GM20431 (cell line): Measurements from ENCODE around the gene SULF2.

Experiments used
- in situ Hi-C: fragments of 300-500 bp; cut with MseI, MboI; formaldehyde crosslinking; loops from one replicate; pipeline ENCODE4 v1.15.0; 2020; ENCODE audit warnings: low sequenced_read_pairs; ENCODE audit not compliant: unreplicated experiment

SULF2 gene

DNA sequence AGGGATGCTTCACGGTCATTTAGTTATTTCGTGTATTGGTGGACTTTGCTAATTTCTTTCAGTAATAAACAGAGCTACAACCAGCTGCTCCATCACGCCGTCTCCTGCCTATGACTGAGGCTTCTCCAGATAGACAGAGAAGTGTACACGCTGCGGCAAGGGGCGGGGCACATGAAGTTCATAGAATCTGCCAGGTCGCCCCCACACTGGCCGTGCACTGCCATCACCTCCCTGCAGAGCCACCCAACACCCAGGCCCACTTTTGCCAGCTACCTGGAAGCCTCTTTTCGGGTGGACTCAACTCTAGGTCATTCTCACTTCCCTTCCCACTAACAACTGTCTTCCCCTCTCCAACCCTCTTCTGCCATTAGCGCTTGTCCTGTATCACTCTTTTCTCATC lies 88.4 kb downstream of the SULF2 start:
- in situ Hi-C loops = loop anchor here (25.0 kb wide), 1 partner anchor 915 kb away; no protein-coding TSS in a partner anchor

DNA sequence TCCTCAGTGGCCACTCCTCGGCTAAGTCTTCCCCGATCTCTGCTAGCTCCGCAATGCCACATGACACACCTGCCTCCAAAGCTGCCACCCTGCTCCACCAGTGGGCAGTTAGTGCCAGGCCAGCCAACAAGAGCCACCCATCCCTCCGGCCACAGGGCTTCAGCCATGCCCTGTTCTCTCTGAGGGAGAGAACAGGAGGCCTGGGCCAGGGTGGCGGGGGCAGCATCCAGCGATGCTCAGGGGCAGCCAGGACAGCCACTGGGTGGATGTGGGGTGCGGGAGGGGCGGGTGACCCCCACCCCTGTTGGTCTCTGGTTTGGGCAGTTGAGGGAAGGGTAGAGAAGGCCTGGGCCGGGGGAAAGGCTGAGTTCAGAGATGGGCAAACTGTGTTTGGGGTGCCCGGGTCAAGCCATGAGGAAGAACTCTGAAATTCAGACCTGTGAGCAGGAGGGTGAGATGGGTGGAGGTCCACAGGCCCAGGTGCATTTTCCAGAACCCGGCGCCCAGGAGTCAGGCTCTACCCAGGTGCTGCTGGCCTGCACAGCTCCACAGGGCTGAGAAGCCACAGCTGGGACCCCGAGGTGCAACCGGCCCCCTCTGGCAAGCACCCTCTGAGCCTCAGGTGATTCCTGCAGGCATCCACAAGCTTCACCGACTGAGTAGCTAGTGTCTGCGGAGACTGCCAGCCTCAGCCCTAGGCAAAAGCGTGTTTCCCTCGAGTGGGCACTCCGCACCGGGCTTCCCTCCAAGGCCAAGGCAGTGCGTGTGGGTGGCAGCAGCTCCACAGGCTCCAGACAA lies 91.1 kb downstream of the SULF2 start:
- in situ Hi-C loops = loop anchor here (25.0 kb wide), 1 partner anchor 918 kb away; no protein-coding TSS in a partner anchor

DNA sequence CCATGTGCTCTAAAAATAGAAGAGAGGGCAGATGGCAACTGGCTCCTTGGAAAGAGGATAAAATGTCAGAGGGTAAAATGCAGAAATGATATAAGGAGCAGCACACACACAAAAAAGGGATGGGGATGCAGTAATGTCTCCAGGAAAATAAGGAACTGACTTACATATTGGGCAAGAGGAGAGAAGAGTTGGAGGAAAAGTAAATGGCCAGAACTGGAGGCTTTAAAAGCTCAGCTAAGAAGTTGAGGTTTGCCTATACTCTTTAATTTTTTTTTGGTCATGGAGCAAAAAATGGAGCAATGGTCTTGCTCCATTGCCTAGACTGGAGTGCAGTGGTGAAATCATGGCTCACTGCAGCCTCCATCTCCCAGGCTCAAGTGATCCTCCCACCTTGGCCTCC lies 93.7 kb downstream of the SULF2 start:
- in situ Hi-C loops = loop anchor here (25.0 kb wide), 1 partner anchor 921 kb away; no protein-coding TSS in a partner anchor

DNA sequence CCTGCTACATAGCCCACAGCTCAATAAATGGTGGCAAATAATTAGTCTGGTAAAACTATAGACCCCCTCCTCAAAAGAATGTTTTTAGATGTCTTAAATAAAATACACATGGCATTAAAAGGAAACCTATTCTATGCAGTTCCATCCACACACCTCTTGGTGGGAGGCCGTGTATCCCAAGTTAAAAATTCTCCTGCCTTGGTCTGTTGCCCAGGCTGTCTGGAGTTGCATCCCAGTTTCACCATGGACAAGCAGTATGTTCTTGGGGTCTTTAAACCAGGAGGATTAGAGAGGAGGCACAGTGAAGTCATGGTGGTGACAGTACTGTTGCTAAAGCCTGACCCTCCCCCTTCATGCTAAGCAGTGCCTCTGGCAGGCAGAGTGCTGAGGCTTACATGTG lies 95.5 kb downstream of the SULF2 start:
- in situ Hi-C loops = loop anchor here (25.0 kb wide), 1 partner anchor 923 kb away; no protein-coding TSS in a partner anchor

DNA sequence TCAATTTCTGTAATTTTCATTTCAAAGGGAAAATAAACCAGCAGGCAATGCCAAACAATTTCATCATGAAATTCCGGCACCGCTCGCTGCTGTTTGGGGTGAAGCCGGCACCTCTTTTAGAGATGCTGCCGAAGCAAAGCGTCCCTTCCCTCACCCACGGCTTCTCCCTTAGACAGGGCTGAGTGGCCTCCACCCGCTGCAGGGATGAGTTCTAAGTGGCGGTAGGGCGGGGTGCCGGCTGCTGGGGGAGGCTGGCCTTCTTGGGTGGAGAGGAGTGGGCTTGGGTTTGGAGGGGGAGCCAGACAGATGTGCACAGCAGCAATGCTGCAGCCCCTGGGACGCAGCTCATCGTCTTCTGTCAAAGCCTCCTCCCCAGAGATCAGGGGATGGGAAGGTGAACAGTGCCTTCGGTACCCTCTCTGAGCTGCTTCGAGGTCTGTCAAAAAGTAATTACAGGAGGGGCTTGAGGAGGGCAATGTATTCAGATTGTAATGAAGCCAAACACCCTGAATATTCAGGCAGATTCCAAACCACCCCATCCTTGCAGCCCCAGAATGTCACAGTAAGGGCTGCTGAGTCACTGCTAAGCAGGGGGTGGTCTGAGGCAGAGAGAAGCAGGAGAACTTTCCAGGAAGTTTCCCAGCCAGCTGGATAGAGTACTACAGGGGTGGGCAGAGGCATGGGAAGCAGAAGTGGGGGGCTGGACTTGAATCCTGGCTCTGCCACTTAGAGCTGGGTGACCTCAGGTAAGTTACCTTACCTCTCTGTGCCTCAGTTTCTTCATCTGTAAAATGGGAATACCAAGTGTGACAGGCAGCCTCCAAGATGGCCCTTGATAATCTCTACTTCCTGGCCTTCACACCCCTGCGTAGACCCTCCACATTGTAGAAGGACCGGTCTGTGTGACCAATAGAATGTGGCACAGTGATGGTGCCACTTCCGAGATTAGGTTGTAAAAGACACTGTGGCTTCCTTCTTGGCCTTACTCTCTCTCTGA lies 96.6 kb downstream of the SULF2 start:
- in situ Hi-C loops = loop anchor here (25.0 kb wide), 1 partner anchor 924 kb away; no protein-coding TSS in a partner anchor

DNA sequence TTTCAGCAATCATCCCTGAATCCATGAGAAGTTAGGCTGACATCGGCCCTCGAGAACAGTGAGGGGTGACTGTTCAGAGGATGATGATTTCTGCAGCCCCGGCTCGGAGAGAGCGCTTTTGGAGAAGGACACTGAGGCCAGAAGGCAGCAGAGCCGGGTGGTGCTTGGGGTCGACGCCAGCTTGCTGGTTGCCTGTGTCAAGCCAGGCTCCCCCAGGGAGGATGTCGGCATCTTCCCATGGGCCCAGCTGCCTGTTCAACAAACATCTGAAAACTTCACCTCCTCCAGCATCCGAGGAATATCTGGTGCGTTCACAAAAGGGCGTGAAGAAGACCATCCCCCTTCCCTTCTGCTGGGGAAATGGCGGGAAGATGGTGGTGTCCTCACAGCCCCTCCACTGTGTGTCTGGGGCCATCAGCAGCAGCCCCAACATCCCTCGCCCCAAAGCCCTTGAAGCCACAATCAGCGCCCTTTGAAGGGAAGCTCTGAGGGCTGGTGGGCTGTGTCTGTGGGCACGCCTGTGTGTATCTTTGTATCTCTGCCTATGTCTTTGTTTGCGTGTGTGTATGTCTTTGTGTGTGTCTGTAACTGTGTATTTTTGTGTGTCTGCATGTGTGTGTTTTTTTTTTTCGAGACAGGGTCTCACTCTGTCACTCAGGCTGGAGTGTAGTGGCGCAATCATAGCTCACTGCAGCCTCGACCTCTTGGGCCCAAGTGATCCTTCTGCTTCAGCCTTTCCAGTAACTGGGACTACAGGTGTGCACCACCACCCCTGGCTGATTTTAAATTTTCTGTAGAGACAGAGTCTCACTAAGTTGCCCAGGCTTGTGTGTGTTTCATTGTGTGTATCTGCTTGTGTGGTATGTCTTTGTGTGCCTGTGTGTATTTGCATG lies 97.9 kb downstream of the SULF2 start:
- in situ Hi-C loops = loop anchor here (25.0 kb wide), 1 partner anchor 925 kb away; no protein-coding TSS in a partner anchor

DNA sequence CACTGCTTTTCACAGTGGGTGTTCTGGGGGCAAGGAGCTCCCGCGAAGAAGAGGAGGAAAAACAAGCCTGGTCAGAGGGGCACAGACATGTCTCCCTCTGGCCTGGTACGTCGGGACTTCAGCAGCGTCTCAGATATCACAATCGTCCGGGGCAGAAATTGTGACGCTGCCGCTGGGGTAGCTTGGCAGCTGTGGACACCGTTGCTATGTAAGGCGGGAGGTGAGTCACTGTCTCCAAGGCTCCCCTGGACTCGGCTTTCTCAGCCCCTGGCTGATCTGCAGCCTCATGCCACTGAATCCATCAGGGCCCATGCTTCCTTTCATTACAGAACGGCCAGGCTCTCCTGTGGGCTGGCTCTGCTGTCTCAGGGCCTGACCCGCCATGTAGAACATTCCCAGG lies 98.7 kb downstream of the SULF2 start:
- in situ Hi-C loops = loop anchor here (25.0 kb wide), 1 partner anchor 926 kb away; no protein-coding TSS in a partner anchor

DNA sequence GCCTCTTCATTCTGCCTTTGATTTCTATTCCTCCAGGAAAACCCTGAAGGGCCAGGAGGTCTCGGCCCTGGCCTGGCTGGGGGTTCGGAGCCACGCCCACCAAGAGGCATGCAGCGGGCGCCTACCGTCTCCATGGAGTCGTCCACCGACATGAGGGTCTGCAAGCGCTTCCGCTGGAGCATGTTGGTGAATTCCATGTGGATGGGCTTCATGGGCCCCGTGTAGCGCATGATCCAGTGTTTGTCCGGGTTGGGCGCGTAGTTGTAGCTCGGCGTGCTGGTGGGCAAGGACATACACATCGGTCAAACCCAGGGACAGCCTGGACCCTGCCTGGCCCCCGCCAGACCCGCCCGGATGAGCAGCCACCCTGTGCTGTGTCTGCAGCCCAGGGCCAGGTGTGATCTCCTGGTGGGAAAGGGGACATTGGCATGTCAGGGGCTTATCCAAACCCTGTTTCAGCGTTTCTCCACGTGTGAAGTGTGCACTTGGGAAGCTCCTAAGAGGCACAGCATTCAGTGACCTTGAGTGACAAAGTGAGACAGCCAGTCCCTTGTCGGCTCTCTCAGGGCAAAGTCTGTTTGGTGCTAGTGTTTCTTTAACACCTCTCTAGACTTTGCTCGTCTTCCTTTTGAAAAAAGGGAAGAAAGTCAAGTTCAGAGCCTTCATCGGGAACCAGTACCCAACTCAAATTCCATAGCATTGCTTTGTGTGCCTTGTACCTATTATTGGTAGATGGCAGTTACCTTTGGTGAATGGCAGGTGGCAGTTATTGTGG lies 100.8 kb downstream of the SULF2 start:
- in situ Hi-C loops = loop anchor here (25.0 kb wide), 1 partner anchor 928 kb away; no protein-coding TSS in a partner anchor

DNA sequence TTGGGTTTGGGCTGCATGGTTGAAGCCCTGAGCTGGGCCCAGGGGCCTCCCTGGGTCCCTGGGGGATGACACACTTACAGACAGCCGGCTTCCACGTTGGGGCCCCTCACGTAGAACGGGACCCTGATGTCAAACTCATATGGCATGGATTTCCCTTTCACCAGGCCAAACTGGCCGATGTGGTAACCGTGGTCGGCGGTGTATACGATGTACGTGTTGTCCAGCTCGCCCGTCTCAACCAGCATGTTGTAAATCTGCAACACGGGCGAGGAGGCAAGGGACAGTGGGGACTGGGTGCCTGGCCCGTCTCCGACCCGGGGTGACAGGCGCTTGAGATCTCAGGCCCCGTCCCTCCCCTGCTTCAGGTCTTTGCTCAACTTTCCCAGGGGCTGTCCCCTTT lies 102.4 kb downstream of the SULF2 start:
- in situ Hi-C loops = loop anchor here (25.0 kb wide), 1 partner anchor 929 kb away; no protein-coding TSS in a partner anchor

DNA sequence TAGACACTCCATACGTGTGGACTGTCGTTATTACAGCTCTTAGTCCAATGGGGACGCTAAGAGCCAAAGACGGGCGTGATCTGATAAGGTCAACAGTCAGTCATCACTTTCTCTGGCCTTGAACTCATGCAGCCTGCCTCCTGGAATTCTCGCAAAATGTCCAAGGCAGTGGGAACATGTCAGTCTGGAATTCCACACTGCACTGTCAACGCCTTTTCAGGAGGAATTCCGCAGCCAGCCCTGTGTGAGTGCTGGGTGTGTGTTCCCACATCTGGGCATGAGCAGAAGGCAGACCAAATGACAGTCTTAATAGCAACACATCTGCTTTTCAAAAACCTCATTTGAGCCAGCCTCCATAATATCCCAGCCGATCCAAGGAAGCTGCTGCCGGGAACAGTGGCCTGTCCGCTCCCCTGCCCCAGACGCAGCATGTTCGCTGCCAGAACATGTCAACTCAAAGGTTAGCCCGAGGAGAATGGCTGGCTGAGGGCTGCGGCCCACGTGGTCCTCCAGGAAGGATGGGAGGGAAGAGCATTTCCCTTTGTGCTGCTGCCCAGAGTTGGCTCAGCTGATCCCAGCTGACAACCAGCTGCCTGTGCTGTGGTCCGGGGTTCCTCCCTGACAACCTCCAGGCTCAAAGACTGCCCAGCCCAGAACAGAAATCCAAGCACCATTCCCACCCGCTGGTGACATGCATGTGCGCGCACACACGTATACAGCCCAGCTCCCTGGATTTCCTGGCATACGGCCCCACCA lies 103.1 kb downstream of the SULF2 start:
- in situ Hi-C loops = loop anchor here (25.0 kb wide), 1 partner anchor 930 kb away; no protein-coding TSS in a partner anchor

DNA sequence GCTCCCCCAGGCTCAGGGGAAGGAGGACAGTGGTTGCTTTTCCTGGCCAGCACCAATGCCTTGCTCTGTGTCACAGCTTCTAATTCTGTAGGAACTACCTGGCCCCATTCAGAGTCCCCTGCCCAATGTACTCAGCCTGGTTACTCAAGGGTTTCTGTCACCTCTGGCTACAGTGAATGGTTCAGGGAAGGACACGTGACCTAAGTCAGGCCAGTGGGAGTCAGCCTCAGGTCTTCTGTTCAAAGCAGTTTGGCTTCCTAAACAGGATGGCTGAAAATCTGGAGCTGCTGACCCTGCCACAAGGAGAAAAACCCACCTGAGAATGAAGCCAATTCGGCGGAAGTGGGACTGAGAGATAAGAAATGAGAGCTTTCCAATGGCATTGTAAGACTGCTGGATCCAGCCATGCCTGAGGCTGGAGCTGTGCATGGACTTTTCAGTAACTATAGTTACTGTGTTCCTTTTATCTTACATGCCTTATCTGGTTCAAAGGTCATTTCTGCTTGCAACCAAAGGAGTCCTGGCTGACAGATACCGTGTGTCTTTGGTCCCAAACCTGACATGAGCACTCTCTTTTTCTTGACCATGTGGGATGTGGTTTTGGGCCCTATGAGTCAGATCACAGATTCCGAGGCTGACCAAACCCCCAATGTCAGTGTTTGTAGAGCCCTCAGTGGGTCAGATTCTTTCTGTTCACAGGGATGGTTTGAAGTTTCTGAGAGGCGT lies 104.3 kb downstream of the SULF2 start:
- in situ Hi-C loops = loop anchor here (25.0 kb wide), 1 partner anchor 931 kb away; no protein-coding TSS in a partner anchor

DNA sequence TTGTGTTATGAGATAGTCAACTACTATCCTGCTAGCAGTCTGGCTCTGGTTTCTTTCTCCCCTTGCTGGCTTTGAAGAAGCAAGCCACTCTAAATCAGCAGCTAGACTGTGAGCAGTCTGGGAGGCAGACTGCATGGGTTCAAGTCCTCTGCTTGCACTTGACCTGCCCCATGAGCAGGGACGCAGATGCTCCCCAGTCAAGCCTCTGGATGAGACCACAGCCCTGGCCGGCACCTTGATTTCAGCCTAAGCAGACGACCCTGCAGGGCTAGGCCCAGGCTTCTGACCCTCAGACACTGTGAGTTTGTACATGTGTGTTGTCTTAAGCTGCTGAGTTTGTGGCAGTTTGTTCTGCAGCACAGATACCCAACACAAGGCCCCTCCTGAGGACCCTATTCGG lies 105.8 kb downstream of the SULF2 start:
- in situ Hi-C loops = loop anchor here (25.0 kb wide), 1 partner anchor 933 kb away; no protein-coding TSS in a partner anchor

DNA sequence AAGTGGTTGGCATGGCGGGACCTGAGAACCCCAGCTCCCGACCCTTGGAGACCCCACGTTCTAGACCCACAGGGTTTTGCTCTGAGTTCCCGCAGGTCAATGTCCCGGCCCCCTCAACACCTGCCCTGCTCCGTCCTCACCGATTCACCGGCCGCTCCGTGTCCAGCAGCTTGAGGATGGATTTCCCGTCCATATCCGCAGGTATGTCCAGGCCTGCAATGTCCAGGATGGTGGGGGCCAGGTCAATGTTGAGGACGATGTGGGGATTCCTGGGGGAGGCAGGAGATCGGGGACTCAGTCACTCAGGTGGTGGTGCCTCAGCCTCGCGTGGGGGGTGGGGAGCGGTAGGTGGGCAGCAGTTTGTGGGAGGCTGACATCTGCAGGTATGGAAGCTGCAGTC lies 106.7 kb downstream of the SULF2 start:
- in situ Hi-C loops = loop anchor here (25.0 kb wide), 1 partner anchor 934 kb away; no protein-coding TSS in a partner anchor

DNA sequence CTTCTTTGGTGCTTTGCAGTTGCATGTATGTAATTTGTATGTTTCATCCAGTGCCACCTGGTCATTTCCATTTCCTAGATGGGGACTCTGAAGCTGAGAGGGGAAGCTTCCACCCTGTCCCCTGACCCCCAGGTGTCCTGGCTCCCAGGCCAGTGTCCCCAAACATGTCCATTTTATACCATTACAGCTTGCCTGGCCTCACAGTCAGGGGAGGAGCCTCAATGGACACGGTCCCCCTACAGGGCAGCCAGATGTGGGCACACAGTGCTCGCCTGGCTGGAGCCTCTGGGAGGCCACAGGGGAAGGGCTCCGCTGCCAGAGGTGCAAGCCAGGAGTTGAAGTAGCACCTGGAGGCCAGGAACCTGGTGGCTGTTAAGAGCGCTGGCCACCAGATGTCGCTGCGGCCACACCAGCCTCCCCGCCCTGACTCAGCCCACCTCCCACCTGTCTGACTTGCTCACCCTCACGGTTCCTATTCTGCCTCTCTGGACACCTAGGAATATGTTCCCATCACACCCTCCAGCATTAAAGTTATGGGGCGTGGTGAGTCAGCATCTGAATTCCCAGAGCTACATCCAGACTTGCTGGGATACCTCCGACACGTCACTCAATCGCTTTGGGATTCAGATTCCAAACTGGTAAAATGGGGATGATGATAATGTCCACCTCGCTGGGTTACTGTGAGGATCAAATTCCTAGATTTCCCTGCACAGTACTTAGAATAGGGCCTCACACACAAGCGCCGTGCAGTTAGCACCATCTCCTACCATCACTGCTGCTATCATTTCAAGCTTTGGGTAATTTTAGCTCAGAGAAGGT lies 107.4 kb downstream of the SULF2 start:
- in situ Hi-C loops = loop anchor here (25.0 kb wide), 1 partner anchor 934 kb away; no protein-coding TSS in a partner anchor

DNA sequence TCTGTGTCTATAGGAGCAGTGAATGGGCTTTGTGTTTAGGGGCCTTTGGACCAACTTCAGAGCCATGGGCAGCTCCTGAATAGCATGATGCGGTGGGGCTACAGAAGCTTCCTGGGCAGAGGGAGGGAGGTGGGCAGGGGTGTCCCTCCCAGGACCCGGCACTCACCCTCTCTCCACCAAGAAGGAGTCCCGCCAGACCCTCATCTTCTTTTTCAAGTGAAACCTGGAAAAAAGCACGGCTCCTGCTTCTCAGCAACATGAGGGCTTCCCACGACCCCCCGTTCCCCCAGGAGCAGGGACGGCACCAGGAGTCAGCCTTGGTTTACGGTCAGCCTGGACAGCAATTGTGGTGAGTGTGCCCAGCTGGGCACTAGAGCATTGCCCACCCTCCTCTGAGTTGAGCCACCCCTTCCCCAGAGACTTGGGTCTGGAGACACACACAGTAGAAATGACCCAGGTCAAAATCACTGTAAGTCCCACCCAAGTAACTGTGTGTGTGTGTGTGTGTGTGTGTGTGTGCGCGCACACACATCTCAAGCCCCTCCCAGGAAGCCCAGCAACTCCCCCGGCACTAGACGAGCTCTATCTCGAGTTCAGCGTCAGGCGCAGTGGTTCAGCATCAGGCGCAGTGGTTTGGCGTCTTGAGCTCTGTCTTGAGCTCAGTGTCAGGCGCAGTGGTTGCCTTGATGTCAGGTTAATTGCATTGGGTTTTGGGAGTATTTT lies 108.2 kb downstream of the SULF2 start:
- in situ Hi-C loops = loop anchor here (25.0 kb wide), 1 partner anchor 935 kb away; no protein-coding TSS in a partner anchor
